ENCODE results near the gene SETD3. TPM values are rescaled to one million over a fixed set of nuclear protein-coding genes. Genes with fewer than 3 reads are reported as not detected.

The SETD3 gene
- polyA plus RNA-seq, 1 donor (not counting 4 experiments of a cell fraction or from before 2014, with no cell fraction given) = 48.1 TPM

GRCh38 chr14:99525699-99526080 is 45.0 kb upstream of the SETD3 start:
- Histone ChIP-seq H2AFZ (ENCODE audit: control insufficient read depth, low read length) (no peak overlapping the region), H3K4me3 (ENCODE audit: control insufficient read depth in 2 of 3, extremely low read depth in 1 of 3, insufficient read depth in 2 of 3, low read depth in 1 of 3, low read length in 3 of 3) (no peak overlapping the region), H3K4me2 (ENCODE audit: control insufficient read depth, extremely low read depth, insufficient read depth, low read depth, low read length) (no peak overlapping the region), H3K36me3 (ENCODE audit: control insufficient read depth in 2 of 2, extremely low read depth in 1 of 2, insufficient read depth in 2 of 2, low read length in 2 of 2) (peaks cover 2% of the 10 kb centered on the region in 2 experiments), H3K9ac (ENCODE audit: control insufficient read depth, extremely low read depth, insufficient read depth, low read length) (no peak overlapping the region), H3K27me3 (ENCODE audit: control insufficient read depth, extremely low read depth, insufficient read depth, low read length) (no peaks in the 10 kb centered on the region), H3K27ac (ENCODE audit: control insufficient read depth, insufficient read depth, low read length) (no peak overlapping the region), H4K20me1 (ENCODE audit: control insufficient read depth, extremely low read depth, insufficient read depth, low read length) (peaks cover 8% of the 10 kb centered on the region), H3K9me1 (ENCODE audit: control insufficient read depth, extremely low read depth, insufficient read depth, low read length) (no peaks in the 10 kb centered on the region), H3K79me2 (ENCODE audit: control insufficient read depth, insufficient read depth, low read length) (peaks cover 34% of the 10 kb centered on the region), H3K4me1 (ENCODE audit: control insufficient read depth, extremely low read depth, insufficient read depth, low read length) (peaks cover 4% of the 10 kb centered on the region), H3K9me3 (ENCODE audit: control insufficient read depth, low read depth, low read length) (no peaks in the 10 kb centered on the region)
- DNase-seq (ENCODE audit: low read depth, low spot score) (no peak), FAIRE-seq (no peak)
- dilution Hi-C loops (cut with MboI; ENCODE audit: extremely low pct_ligation_motif_present, low sequenced_read_pairs) = no loop called here
- no peak for TF ChIP-seq EZH2 (IDR thresholded peaks at IDR 0.05; ENCODE audit: low read length)
- TF ChIP-seq, protein P1, sequence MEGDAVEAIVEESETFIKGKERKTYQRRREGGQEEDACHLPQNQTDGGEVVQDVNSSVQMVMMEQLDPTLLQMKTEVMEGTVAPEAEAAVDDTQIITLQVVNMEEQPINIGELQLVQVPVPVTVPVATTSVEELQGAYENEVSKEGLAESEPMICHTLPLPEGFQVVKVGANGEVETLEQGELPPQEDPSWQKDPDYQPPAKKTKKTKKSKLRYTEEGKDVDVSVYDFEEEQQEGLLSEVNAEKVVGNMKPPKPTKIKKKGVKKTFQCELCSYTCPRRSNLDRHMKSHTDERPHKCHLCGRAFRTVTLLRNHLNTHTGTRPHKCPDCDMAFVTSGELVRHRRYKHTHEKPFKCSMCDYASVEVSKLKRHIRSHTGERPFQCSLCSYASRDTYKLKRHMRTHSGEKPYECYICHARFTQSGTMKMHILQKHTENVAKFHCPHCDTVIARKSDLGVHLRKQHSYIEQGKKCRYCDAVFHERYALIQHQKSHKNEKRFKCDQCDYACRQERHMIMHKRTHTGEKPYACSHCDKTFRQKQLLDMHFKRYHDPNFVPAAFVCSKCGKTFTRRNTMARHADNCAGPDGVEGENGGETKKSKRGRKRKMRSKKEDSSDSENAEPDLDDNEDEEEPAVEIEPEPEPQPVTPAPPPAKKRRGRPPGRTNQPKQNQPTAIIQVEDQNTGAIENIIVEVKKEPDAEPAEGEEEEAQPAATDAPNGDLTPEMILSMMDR (optimal IDR thresholded peaks at IDR 0.05 in 1 of 3, IDR thresholded peaks at IDR 0.05 in 1 of 3, conservative IDR thresholded peaks at IDR 0.05 in 1 of 3; ENCODE audit: extremely low read depth in 1 of 3, insufficient read depth in 2 of 3, low read length in 3 of 3) = no peak

- Histone ChIP-seq H3K4me1 (ENCODE audit: control insufficient read depth, extremely low read depth, insufficient read depth, low read length) (peaks cover 4% of the 10 kb centered on the region), H3K9me1 (ENCODE audit: control insufficient read depth, extremely low read depth, insufficient read depth, low read length) (no peaks in the 10 kb centered on the region), H3K27me3 (ENCODE audit: control insufficient read depth, extremely low read depth, insufficient read depth, low read length) (no peaks in the 10 kb centered on the region), H4K20me1 (ENCODE audit: control insufficient read depth, extremely low read depth, insufficient read depth, low read length) (peaks cover 5% of the 10 kb centered on the region), H3K4me2 (ENCODE audit: control insufficient read depth, extremely low read depth, insufficient read depth, low read depth, low read length) (no peak overlapping the region), H3K9me3 (ENCODE audit: control insufficient read depth, low read depth, low read length) (no peaks in the 10 kb centered on the region), H3K27ac (ENCODE audit: control insufficient read depth, insufficient read depth, low read length) (no peak overlapping the region), H3K9ac (ENCODE audit: control insufficient read depth, extremely low read depth, insufficient read depth, low read length) (no peak overlapping the region), H3K4me3 (ENCODE audit: control insufficient read depth in 2 of 3, extremely low read depth in 1 of 3, insufficient read depth in 2 of 3, low read depth in 1 of 3, low read length in 3 of 3) (no peak overlapping the region), H3K36me3 (ENCODE audit: control insufficient read depth in 2 of 2, extremely low read depth in 1 of 2, insufficient read depth in 2 of 2, low read length in 2 of 2) (peaks cover 2% of the 10 kb centered on the region in 2 experiments), H3K79me2 (ENCODE audit: control insufficient read depth, insufficient read depth, low read length) (peaks cover 29% of the 10 kb centered on the region), H2AFZ (ENCODE audit: control insufficient read depth, low read length) (no peak overlapping the region)
- dilution Hi-C loops (cut with MboI; ENCODE audit: extremely low pct_ligation_motif_present, low sequenced_read_pairs) = no loop called here
- no peak for FAIRE-seq
- no peak for TF ChIP-seq EZH2 (IDR thresholded peaks at IDR 0.05; ENCODE audit: low read length)
- TF ChIP-seq, protein P1 (optimal IDR thresholded peaks at IDR 0.05 in 1 of 3, IDR thresholded peaks at IDR 0.05 in 1 of 3, conservative IDR thresholded peaks at IDR 0.05 in 1 of 3; ENCODE audit: extremely low read depth in 1 of 3, insufficient read depth in 2 of 3, low read length in 3 of 3) = peak; percentile 16 to 46 (median 21)
- no peak for DNase-seq (ENCODE audit: low read depth, low spot score)
These were observed 44.4 kb upstream of the SETD3 start for GRCh38 chr14:99524804-99525698.

All from keratinocyte (primary cell).